Jurkat, Clone E6-1 (cell line): ENCODE results near the gene TENT4B.
"Not testable (repeated sequence)": the region's sequence is repeated elsewhere in the genome, so short reads cannot be mapped to it uniquely, and the experiment has no call there.

ENCODE experiments used
- DNase-seq: peaks from one replicate; pipeline ENCODE4 v3.0.0-alpha.2; 2011; ENCODE audit warnings: low read depth, low spot score
- H3K4me3 ChIP-seq: 2 replicates; pipeline ENCODE4 v1.5.1; 2011; ENCODE audit warnings: mild to moderate bottlenecking, low read length, control low read depth, moderate library complexity

Gene TENT4B

DNA sequence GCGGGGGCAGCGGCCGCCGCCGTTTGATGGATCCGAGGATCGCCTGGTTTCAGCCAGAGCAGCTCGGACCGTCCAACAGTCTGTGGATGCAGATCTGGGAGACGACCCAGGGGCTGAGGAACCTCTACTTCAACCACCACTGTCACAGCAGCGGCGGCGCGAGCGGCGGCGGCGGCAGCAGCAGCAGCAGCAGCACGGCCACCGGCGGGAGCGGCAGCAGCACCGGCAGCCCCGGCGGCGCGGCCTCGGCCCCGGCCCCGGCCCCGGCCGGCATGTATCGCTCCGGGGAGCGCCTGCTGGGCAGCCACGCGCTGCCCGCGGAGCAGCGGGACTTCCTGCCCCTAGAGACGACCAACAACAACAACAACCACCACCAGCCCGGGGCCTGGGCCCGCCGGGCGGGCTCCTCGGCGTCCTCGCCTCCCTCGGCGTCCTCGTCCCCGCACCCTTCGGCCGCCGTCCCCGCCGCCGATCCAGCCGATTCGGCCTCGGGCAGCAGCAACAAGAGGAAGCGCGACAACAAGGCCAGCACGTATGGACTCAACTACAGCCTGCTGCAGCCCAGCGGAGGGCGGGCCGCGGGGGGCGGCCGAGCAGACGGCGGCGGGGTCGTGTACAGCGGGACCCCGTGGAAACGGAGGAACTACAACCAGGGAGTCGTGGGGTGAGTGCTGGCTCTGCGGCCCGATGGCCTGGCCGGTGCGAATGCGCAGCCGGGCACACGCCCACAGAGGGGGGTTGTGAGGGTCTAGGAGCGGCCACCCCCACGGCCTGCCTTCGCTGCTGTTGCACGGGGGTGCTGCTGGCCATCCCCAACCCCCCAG lies 702 bp downstream of the TENT4B start:
- no peak for DNase-seq
- H3K4me3 ChIP-seq = peak overlapping the region; percentile 59

DNA sequence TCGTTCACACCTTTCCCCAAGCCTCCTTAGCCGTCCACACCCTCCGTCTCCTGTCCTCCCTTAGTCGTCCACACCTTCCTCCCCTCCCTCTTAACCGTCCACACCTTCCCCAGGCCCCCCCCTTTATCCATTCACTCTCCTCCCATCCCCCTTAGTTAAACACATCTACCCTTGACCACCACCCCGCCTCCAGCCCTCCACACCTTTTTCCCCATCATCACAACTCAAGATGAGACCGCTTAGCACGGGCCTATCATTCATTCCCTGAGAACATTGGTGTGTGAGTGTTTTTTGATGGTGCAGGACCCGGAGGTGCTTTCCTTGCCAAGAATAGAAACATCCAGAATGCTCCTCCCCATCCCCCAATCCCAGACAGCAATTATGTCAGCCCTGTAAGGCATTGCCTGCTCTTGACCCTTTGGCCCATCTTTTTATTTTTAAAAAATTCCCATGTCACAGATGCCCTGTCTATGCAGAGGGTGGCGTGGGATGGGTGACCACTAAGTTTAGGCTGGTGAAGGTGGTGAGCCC lies 1.4 kb downstream of the TENT4B start:
- DNase-seq = no peak
- H3K4me3 ChIP-seq = peak overlapping the region; percentile 59

DNA sequence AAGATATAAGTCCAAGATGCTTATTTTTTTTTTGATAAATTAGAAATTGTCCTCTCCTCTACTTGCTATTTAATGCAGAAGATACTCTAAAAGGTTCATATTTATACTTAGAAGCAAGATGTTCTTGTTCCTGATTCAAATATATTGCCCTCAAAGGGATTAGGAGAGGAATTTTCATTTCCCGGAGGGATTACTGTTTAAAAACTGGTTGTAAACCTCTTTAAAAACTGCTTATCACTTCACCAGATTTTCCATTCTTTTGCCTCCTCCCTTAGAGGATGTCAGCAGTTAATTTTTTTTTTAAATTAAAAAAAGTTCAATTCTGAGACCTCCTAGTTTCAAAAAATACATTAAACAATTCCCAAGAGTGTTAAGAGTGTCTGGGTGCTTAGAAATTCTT lies 2.8 kb downstream of the TENT4B start:
- DNase-seq = no peak
- H3K4me3 ChIP-seq = no peak overlapping the region

DNA sequence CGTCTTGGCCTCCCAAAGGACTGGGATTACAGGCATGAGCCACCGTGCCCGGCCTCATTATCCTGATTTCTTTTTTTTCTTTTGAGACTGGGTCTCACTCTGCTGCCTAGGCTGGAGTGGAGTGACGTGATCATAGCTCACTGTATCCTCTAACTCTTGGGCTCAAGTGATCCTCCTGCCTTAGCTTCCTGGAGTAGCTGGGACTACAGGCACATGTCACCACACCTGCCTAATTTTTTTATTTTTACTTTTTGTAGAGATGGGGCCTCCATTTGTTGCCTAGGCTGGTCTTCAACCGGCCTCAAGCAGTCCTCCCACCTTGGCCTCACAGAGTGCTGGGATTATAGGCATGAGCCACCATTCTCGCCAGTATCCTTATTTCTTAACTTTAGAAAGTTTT lies 3.5 kb downstream of the TENT4B start:
- H3K4me3 ChIP-seq = no peak overlapping the region
- no peak for DNase-seq

DNA sequence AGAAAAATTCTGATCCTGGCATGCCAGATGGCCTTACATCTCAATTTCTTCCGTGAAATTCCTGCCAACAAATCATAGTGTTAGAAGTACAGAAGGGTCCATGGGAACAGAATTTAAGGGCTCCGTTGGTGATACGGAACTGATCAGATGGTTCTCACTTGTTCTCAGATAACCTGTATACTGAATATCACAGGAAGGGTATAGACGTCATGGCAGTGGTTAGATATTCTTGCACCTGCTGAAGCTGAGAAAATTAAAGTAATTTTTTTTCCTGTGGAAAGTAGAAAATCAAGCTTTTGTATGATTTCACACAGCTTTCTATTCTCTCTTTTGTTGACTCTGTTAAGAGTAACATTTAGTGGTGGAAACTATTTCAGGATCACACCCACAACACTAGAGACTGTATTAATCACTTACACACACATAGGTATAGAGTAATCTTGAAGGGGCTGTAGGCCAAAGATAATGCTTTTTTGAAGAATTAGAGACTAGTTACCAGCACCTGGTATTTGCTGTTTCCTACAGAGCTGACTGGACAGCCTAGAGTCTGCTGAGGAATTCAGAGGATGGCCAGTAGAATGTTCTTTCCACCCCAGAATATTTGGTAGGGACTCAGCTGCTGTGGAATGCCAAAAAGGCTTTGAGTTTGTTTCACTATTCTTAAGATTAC lies 7.5 kb downstream of the TENT4B start:
- DNase-seq = no peak
- H3K4me3 ChIP-seq = no peak overlapping the region

DNA sequence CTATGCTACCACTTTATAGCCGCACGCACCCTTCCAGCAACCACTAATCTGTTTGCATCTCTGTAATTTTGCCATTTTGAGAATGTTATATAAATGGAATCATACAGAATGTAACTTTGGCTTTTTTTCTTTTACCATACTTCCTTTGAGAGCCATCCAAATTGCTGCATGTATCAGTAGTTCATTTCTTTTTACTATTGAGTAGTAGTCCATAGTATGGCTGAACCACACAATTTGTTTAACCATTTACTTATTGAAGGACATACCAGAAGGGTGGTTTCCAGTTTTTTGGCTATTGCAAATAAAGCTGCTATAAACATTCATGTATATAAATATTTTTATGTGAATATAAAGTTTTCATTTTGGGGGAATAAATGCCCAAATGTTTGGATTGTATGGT lies 8.8 kb downstream of the TENT4B start:
- DNase-seq = no peak
- no peak overlapping the region for H3K4me3 ChIP-seq

DNA sequence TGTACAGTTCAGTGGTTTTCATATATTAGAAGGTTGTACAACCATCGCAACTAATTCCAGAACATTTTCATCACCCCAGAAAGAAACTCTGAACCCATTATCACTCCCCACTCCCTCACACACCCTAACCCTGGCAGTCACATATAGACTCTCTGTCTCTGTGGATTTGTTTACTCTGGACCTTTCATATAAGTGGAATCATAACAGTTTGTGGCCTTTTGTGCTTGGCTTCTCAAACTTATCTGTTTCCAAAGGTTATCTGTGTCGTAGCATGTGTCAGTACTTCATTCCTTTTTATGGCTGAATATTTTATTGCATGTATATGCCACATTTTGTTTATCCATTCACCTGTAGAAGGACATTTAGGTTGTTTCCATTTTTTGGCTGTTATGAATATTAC lies 12.4 kb downstream of the TENT4B start:
- H3K4me3 ChIP-seq = no peak overlapping the region
- no peak for DNase-seq

DNA sequence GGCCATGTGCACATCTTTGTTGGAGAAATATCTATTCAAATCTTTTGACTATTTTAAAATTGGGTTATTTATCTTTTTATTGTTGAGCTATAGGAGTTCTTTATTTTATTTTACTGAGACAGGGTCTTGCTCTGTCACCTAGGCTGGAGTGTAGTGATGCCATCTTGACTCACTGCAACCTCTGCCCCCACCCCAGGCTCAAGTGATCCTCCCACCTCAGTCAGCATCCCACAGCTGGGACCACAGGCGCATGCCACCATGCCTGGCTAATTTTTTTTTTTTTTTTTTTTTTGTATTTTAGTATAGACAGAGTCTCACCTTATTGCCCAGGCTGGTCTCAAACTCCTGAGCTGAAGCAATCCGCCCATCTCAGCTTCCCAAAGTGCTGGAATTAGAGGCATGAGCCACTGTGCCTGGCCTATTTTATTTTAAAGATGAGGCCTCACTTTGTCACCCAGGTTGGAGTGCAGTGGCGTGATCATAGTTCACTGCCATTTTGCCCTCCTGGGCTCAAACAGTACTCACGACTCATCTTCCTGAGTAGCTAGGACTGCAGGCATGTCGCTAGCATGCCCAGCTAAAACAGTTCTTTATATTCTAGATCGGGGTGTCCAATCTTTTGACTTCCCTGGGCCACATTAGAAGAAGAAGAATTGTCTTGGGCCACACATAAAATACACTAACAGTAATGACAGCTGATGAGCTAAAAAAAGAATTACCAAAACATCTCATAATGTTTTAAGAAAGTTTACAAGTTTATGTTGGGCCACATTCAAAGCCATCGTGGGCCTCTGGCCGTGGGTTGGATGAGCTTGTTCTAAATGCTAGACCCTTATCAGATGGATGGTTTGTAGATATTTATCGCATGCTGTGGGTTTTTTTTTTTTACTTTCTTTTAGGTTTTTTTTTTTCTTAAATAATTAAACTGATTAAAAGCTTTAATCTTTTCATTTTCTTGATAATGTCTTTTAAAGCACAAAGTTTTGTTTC lies 13.7 kb downstream of the TENT4B start:
- H3K4me3 ChIP-seq = no peak overlapping the region
- no peak for DNase-seq

DNA sequence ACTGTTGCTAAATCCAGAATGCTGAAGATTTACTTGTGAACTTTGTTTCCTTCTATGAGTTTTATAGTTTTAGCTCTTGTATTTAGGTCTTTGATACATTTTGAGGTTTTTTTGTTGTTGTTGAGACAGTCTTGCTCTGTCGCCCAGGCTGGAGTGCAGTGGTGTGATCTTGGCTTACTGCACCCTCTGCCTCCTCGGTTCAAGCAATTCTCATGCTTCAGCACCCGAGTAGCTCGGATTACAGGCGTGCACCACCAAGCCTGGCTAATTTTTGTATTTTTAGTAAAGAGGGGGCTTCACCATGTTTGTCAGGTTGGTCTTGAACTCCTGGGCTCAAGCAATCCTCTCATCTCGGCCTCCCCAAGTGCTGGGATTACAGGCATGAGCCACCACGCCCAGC lies 14.4 kb downstream of the TENT4B start:
- H3K4me3 ChIP-seq = no peak overlapping the region
- no peak for DNase-seq

DNA sequence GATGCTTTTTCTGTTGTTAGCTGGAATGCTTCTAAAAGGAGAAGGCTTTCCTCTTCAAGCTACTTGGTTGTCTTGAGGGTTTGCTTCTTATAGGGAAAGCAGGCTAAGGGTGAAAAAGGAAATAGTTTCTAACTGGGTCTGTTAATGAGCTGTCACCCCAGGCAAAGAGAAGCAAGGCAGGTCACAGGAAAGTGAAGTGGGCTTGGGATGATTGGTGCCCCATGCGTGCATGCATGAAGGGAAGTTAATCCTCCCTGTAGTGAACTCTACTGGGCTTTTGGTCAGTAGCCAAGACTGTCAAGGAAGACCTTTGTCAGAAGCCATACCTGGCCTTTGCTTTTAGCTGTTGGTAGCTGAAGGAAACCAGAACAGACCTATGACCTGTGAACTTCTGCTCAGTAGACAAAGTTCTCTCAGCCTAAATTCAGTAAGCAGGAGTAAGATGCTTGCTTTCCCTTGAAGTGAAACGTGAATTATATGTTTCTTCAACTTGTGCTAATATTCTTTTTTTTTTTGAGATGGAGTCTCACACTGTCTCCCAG lies 16.5 kb downstream of the TENT4B start:
- DNase-seq = no peak
- no peak overlapping the region for H3K4me3 ChIP-seq

DNA sequence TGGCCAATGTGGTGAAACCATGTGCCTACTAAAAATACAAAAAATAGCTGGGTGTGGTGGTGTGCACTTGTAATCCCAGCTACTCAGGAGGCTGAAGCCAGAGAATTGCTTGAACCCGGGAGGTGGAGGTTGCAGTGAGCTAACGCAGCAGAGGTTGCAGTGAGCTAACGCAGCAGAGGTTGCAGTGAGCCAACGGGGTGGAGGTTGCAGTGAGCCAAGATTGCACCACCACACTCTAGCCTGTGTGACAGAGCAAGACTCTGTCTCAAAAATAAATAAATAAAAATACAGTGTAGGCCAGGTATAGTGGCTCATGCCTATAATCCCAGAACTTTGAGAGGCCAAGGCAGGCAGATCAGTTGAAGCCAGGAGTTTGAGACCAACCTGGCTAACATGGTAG lies 18.7 kb downstream of the TENT4B start:
- H3K4me3 ChIP-seq, DNase-seq: not testable (repeated sequence)

DNA sequence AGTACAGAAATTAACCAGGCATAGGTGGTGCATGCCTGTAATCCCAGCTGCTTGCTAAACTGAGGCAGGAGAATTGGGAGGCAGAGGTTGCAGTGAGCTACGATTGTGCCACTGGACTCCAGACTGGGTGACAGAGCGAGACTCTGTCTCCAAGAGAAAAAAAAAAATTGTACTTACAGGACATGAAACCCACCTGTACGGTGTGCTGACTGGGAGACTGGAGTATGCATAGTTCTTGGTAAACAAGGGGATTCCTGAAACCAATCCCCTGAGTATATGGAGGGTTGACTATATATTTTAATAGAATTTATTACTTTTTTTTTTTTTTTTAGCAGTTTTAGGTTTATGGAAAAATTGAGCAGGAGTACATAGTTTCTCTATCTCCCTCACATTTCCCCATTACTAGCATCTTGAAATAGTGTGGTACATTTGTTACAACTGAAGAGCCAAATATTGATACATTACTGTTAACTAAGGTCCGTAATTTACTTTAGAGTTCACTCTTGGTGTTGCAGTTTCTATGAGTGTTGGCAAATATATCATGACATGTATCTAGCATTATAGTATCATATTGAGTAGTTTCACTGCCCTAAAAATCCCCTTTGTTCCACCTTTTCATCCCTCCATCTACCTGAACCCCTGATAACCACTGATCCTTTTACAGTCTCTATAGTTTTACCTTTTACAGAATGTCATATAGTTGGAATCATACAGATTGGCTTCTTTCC lies 19.3 kb downstream of the TENT4B start:
- DNase-seq = no peak
- H3K4me3 ChIP-seq = no peak overlapping the region

DNA sequence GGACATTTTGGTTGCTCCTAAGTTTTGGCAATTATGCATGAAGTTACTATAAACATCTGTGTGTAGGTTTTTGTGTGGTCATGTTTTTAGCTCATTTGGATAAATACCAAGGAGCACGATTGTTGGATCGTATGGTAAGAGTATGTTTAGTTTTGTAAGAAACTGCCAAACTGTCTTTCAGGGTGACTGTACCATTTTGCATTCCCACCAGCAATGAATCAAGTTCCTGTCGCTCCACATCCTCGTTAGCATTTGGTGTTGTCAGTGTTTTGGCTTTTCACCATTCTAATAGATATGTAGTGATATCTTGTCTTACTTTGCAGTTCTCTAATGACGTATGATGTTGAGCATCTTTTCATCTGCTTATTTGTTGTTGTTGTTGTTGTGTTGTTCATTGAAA lies 20.2 kb downstream of the TENT4B start:
- H3K4me3 ChIP-seq = no peak overlapping the region
- no peak for DNase-seq

DNA sequence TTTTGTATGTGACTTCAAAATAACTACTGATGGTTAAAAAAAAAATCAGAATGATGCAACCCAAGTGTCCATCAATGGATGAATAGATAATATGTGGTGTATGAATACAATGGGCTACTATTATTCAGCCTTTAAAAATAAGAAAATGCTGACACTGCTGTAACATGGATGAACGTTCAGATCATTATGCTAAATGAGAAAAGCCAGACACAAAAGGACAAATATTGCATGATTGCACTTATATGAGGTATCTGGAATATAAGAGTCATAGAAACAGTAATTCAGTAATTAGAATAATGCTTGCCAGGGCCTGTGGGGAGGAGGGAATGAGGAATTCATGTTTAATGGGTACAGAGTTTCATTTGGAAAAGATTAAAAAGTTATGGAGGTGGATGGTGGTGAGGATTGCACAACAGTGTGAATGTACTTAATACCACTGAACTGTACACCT lies 25.4 kb downstream of the TENT4B start:
- no peak for DNase-seq
- no peak overlapping the region for H3K4me3 ChIP-seq

DNA sequence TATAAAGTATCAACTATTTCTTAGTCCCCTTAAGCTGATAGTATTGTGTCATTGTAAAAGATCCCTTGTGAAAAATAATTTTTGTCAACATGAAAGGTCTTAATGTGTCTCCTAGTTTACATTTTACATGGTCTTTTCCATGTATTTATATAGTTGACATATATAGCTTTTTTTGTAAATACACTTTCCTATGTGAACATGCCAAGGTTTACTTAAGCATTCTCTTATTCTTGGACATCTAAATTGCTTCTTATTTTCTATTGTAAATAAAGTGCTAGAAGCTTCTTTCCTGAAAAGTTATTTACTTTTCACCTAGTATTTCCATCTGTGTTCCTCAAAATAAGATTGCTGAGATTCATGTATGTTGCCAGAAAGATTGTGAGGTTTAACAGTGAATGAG lies 29.3 kb downstream of the TENT4B start:
- DNase-seq = no peak
- no peak overlapping the region for H3K4me3 ChIP-seq

DNA sequence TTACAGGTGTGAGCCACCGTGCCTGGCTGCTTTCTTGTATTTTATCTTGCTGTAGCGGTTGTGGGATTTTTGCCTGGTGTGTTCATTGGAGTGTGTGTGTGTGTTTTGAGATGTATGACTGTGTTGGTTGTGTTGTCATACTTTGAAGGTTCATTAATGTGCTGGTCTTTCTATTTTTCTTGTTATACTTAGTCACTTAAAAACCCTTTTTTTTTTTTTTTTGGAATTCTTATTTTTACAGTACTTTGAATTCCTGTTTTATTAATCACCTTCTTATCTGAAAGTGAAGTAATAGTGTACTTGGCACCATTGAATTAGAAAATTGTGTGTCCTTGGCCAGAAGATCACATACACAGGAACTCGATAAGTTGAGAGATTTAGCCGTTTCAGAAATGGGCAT lies 30.2 kb downstream of the TENT4B start:
- DNase-seq = no peak

DNA sequence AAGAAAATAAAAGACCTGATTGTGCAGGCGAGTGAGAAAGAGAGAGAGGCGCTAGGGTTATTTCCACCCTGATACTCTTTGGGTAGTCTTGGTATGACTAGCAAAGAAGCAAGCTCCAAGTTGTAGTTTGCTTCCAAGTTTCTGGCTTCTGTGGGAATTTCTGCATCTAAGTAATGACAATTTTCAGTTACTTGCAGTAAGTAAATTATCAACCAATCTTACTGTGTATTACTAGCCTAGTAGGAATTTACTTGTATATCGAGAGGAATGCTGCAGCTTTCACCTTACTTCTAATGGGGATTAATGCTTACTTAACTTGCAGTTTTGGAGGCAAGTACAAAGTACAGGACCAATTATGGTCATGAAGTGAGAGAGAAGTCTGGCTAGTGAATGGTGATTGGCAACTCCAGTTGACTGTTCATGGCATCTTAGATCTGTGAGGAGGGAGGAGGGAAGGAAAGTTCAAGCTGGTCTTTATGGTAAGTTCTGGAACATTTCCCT lies 31.9 kb downstream of the TENT4B start:
- no peak overlapping the region for H3K4me3 ChIP-seq
- DNase-seq = no peak

More for the DNA sequence above, 30.2 kb downstream of the TENT4B start:
- no peak overlapping the region for H3K4me3 ChIP-seq

DNA sequence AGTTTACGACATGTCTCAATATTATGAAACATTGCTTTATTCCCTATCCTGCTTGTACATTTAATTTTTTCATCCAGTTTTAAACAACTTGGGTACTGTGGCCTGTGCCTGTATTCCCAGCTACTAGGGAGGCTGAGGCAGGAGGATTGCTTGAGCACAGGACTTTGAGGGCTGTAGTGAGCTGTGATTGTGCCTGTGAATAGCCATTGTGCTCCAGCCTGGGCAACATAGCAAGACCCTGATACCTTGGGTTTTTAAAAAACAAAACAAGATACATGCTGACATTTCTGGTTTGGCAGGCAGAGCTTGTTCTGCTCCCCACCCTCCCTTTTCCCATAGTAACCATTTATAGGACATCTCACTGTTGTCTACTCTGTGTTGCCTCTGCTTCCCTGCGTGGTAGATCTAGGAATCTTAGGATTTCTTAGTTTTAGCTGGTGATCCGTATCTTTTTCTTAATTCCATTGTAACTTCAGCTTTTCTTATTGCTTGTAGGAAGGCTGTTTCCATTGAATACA lies 35.6 kb downstream of the TENT4B start:
- H3K4me3 ChIP-seq = no peak overlapping the region
- no peak for DNase-seq
